ENCODE data around the gene IZUMO1R. TPM values are rescaled to one million over a fixed set of nuclear protein-coding genes. Genes with fewer than 3 reads are reported as not detected.
A peak's percentile ranks its signal among the peaks of the same experiment; 100 is the strongest.

IZUMO1R gene
- total and polyA plus RNA-seq, 2 of the 8 experiments (the other 6 are each of a cell fraction or from before 2014, with no cell fraction given) = not detected

- no peak overlapping the region for H2AFZ ChIP-seq (ENCODE audit: low read length)
- no peaks in the 10 kb centered on the region for H3K23me2 ChIP-seq (ENCODE audit: low read depth, low read length)
- no peak overlapping the region for H3K23ac ChIP-seq (ENCODE audit: insufficient read length)
- no peak overlapping the region for H3K27ac ChIP-seq (ENCODE audit: low read depth, low read length)
- H3K4me1 ChIP-seq (replicated peaks in 1 of 4; ENCODE audit: control insufficient read depth in 3 of 4, insufficient read depth in 4 of 4, low read length in 3 of 4) = no peaks in the 10 kb centered on the region
- no peaks in the 10 kb centered on the region for H3K79me2 ChIP-seq (ENCODE audit: control insufficient read depth in 1 of 2, insufficient read depth in 2 of 2, low read length in 2 of 2)
- no peak overlapping the region for H3K4me3 ChIP-seq (ENCODE audit: extremely low read depth in 1 of 4, insufficient read depth in 2 of 4, low read depth in 3 of 4, low read length in 4 of 4)
- no peak overlapping the region for H2BK120ac ChIP-seq (replicated peaks; ENCODE audit: low read depth, low read length)
- H3K9ac ChIP-seq (replicated peaks in 1 of 4; ENCODE audit: extremely low read depth in 1 of 4, low read depth in 3 of 4, low read length in 3 of 4) = no peak overlapping the region
- H2AK5ac ChIP-seq (ENCODE audit: low read depth, low read length) = no peak overlapping the region
- no peak overlapping the region for H2BK20ac ChIP-seq (ENCODE audit: low read length)
- no peak overlapping the region for H3K56ac ChIP-seq (replicated peaks; ENCODE audit: insufficient read length, low read depth, low read length)
- no peaks in the 10 kb centered on the region for H3K9me3 ChIP-seq (ENCODE audit: insufficient read depth in 2 of 2, low read depth in 1 of 2, low read length in 1 of 2)
- no peak overlapping the region for H3K14ac ChIP-seq (ENCODE audit: insufficient read length)
- CTCF ChIA-PET (ENCODE audit: partially characterized antibody) = interaction anchor here (0.7 kb wide), 1 partner anchor 89 kb away, joined by 4 read pairs; no protein-coding TSS in a partner anchor
- no peak overlapping the region for H3K4me2 ChIP-seq (ENCODE audit: insufficient read depth in 1 of 2, low read depth in 2 of 2, low read length in 2 of 2)
- H3K36me3 ChIP-seq (ENCODE audit: control insufficient read depth in 2 of 4, insufficient read depth in 4 of 4, low read length in 3 of 4) = no peaks in the 10 kb centered on the region
- DNase-seq (ENCODE audit: low read depth in 1 of 2, low spot score in 2 of 2) = no peak
- no peak overlapping the region for H4K91ac ChIP-seq (replicated peaks; ENCODE audit: insufficient read length, low read length)
- no peak overlapping the region for H4K8ac ChIP-seq (ENCODE audit: extremely low read depth, insufficient read depth, low read length)
- H2BK5ac ChIP-seq (ENCODE audit: low read depth, low read length) = no peak overlapping the region
- no peaks in the 10 kb centered on the region for H4K20me1 ChIP-seq (replicated peaks in 1 of 2; ENCODE audit: control insufficient read depth in 1 of 2, insufficient read depth in 2 of 2, low read length in 2 of 2)
- H3K4ac ChIP-seq (replicated peaks; ENCODE audit: insufficient read length, low read depth, low read length) = no peak overlapping the region
- H3K27me3 ChIP-seq (replicated peaks in 1 of 4; ENCODE audit: control insufficient read depth in 3 of 4, extremely low read depth in 1 of 4, insufficient read depth in 3 of 4, low read length in 3 of 4) = no peaks in the 10 kb centered on the region
- H4K5ac ChIP-seq (ENCODE audit: insufficient read length, low read depth, low read length) = no peak overlapping the region
- no peak overlapping the region for H2BK12ac ChIP-seq (ENCODE audit: low read depth, low read length)
- H2BK15ac ChIP-seq (ENCODE audit: low read length) = peak overlapping the region; percentile 10; the same call in 1 of the 2 replicates
- H3K18ac ChIP-seq (ENCODE audit: extremely low read depth, low read length) = no peak overlapping the region
- FAIRE-seq = no peak
- WGBS, 2 experiments (ENCODE audit: extremely low coverage in 1 of 2, insufficient coverage in 1 of 2, insufficient read length in 1 of 2, insufficient replicate concordance in 2 of 2, low coverage in 1 of 2, low lambda C conversion rate in 2 of 2, missing lambda C conversion rate in 1 of 2) = 82% methylated on average over 6 of the region's 6 CpGs; no CpG with 5 or more reads in 1 of the 2 experiments
- no peaks in the 10 kb centered on the region for H3K79me1 ChIP-seq (ENCODE audit: low read depth, low read length)
- POLR2A ChIA-PET (ENCODE audit: partially characterized antibody) = no interaction called here
- TF ChIP-seq TAF1 (IDR thresholded peaks at IDR 0.05; ENCODE audit: low read depth, low read length) (no peak), SIN3A (conservative IDR thresholded peaks at IDR 0.05 in 1 of 2, IDR thresholded peaks at IDR 0.05 in 1 of 2; ENCODE audit: low read depth in 1 of 2, low read length in 2 of 2) (no peak), HDAC2 (IDR thresholded peaks at IDR 0.05; ENCODE audit: borderline replicate concordance in 1 of 2, low read depth in 2 of 2, low read length in 2 of 2) (no peak), KDM5A (IDR thresholded peaks at IDR 0.05; ENCODE audit: low read length) (no peak), POLR2AphosphoS5 (IDR thresholded peaks at IDR 0.05; ENCODE audit: low read depth, low read length) (no peak), YY1 (IDR thresholded peaks at IDR 0.05; ENCODE audit: low read depth, low read length) (no peak)
Observed at GRCh38 chr11:94328587-94329080, 24.3 kb downstream of the IZUMO1R start.

All from H1 (cell line).